NCI-H2171 (cell line): ENCODE measurements around the gene SORD.
"Not testable (repeated sequence)": the region's sequence is repeated elsewhere in the genome, so short reads cannot be mapped to it uniquely, and the experiment has no call there.

Source experiments
- DNase-seq: peaks from one replicate; lab custom pipeline; 2025; lab: John Stamatoyannopoulos, UW

The SORD gene

DNA sequence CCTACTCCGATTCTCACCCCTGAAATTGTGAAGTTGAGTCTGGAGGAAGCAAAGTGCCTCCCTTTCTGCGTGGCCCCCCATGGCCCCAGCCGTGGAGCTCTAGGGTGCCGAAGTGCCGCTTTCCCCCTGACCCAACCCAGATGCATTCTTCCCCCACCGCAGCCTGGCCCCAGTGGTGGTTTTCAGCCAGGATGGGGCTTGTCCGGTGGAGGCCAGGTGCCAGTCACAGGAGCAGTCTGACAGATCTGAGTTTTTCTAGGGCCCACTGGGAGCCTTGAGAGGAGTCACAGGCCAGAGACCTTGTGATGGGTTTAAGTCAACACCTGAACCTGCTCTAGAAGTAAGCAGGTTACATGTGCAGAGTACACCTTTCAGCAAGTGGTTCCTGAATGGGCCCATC is 39.3 kb downstream of the SORD start:
- DNase-seq = not testable (repeated sequence)

- DNase-seq = no peak
Measured at GRCh38 chr15:45064386-45064785, 41.4 kb downstream of the SORD start.

DNA sequence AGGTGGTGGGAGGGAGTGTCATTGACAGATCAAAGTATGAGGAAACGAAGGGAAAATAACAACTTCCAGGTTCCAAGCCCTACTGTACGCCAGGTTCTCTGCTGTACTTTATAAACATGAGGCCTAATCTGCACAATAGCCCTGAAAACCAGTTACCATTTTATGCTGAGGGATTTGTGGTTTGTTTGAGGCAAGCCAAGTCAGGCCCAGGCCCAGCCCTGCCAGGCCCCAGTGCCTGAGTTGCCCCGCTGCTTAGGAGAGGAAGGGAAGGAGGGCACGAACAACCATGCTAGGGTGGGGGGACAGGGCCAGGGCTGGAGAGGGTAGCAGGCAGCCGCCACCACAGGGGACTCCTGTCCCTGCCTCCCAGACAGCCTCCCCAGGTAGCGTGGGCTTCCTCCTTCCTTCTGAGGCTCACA is 47.0 kb downstream of the SORD start:
- DNase-seq = not testable (repeated sequence)

DNA sequence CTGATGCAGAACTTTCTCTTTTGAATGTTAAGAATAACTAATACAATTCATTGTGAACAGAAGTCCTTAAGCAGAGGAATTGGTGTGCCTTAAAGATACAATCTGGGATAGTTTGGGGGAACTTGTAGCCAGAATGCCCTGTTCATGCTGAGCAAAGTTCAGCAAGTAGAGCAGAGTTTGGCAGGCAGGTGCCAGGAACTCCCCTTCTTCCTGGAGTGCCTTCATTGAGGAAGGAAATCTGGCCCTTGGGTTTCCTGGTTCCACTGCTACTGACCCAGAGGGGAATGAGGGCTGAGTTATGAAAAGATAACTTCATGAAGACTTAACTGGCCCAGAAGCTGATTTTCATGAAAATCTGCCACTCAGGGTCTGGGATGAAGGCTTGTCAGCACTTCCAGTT is 50.6 kb downstream of the SORD start:
- not testable (repeated sequence) for DNase-seq

GRCh38 chr15:45075440-45076320 is 52.7 kb downstream of the SORD start:
- not testable (repeated sequence) for DNase-seq

- DNase-seq = not testable (repeated sequence)
Measured at GRCh38 chr15:45077391-45077790, 54.4 kb downstream of the SORD start.

DNA sequence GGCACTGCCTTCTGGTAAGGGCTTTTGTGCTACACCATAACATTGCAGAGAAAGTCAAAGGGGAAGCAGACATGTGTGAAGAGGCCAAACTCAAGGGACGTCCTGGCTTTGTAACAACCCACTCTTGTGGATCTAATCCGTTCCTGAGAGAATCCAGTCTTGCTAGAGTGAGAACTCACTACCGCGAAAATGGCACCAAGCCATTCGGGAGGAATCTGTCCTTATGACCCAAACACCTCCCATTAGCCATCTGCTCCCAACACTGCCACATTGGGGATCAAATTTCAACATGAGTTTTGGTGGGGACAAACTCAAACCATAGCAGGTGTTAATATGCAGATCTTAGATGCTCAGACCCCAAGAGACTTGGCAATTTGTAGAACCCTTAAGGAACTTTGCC is 56.2 kb downstream of the SORD start:
- peak; percentile 84 for DNase-seq

GRCh38 chr15:45079628-45080246 is 56.7 kb downstream of the SORD start:
- DNase-seq = not testable (repeated sequence)

DNA sequence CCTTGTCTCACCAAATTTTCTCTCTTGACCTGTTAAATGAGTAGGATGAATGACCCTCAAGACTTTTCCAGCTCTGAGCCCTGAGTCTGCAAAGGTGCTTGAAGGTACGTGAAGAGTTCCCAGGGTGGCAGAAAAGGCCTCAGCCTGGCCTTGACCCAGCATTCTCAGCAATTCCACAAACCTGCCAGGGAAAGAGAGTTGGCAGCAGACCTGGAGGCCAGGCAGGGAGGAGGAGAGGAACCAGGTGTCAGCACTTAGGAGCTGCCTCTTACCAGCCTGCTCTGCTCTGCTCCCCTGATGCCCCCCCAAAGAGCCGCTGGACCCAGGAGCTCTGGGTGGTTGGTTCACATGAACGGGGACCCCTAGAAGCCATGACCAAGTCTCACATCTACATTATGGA is 57.6 kb downstream of the SORD start:
- DNase-seq = not testable (repeated sequence)

DNA sequence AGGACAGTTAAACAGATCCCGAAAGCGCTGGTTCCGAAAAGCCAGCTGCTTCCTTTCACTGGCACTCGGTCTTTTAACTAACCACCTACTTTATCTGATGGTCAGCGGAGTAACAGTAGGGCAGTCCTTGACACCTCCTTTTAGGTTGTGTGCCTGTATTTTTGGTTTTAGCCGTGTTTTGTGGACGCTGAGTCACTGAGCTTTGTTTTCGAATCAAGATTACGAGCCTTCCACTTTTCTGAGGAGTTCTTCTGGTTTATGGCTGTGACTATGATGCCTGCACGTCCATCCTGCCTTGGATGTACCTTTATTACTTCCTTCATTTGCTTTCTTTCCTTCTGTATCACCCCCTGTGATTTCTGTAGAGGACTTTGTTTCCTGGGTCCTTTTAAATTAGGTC is 59.4 kb downstream of the SORD start:
- DNase-seq = not testable (repeated sequence)

GRCh38 chr15:45083223-45083622 is 60.2 kb downstream of the SORD start:
- DNase-seq = no peak

DNA sequence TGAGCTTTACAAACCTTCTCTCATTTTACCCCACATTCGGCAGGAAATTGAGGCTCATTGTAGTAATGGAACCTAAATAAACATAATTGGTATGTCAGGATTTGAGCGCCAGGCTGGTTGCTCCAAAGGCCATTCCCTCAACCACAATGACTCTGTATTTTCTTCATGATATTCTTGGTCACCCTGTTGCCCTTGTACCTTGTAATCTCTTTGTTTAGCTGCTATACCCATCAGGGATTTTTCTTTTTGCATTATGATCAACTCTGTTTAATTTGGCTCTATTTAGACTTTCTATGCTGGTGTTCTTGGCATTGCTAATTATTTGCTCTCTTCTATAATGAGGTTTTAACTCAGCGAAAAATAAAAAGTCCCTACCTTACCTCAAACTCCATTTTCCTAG is 61.2 kb downstream of the SORD start:
- no peak for DNase-seq

GRCh38 chr15:45087513-45087912 is 64.5 kb downstream of the SORD start:
- no peak for DNase-seq

GRCh38 chr15:45088801-45089711 is 66.1 kb downstream of the SORD start:
- DNase-seq = no peak

DNA sequence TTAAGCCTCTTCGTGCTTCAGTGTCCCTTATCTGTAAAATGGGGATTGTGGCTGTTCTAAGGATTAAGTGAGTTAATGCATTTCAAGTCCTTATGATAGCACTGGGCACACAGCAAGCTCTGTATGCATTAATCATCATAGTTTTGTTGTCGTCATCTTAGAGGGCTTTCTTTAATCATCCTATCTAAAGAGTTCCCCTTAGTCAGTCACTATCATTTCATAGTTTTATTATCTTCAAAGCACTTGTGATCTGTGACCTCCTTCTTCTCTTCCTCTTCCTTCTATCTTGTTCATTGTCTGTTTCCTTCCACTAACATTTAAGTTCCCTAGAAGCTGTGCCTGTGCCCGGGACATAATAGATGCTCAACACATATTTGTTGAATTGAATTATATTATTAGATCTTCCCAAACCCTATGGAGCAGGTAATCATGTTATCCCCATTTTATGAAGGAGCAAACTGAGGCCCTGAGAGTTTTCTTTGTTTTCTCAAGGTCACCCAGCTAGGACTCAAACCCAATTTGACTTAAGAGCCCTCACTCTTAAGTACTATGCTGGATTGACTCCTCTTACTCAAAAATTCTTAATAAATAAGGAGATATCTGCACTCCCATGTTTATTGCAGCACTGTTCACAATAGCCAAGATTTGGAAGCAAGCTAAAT is 66.8 kb downstream of the SORD start:
- DNase-seq = no peak

GRCh38 chr15:45091161-45091560 is 68.2 kb downstream of the SORD start:
- no peak for DNase-seq

- DNase-seq = no peak
Measured at GRCh38 chr15:45091576-45091975, 68.6 kb downstream of the SORD start.

DNA sequence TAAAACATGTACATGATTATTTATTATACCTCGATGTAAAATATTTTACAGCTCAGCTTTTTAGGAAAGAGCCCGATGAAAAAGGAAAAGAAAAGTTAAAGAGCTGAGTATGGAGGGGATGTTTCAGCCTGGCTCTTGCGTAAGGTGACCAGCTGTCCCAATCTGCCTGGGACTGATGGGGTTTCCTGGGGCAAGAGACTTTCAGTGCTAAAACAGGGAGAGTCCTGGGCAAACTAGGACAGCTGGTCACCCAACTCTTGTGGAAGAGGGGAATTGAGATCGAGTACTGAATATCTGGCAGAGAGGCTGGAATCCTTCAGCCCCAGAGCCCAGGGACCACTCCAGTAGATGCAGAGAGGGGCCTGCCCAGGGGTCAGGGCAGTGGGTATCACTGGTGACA is 70.0 kb downstream of the SORD start:
- DNase-seq = no peak

- no peak for DNase-seq
Measured at GRCh38 chr15:45093622-45094357, 70.8 kb downstream of the SORD start.

- no peak for DNase-seq
Measured at GRCh38 chr15:45094358-45094730, 71.3 kb downstream of the SORD start.

DNA sequence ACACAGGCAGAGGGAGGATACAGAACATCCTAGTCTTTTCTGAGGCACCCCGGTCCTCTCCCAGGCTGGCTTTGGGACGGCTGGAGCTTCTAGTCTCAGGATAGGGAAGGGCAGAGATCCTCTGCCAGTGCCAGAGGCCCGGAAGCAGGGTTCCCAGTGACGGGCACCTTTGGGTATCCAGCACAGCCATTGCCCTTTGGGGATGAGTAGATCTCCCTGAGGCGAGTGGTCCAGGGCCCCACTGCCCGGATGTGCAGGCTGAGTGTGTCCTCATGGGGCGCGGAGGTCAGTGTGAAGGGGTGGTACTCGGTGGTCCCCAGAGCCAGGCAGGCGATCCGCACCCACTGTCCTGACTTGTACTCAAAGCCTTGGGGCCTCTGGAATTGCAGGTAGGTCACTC is 72.7 kb downstream of the SORD start:
- no peak for DNase-seq
